ENCODE results near the gene EEF1E1. TPM values are rescaled to one million over a fixed set of nuclear protein-coding genes. Genes with fewer than 3 reads are reported as not detected.

Gene EEF1E1
- total RNA-seq, 1 donor from 2014 or later: 15.5 TPM

DNA sequence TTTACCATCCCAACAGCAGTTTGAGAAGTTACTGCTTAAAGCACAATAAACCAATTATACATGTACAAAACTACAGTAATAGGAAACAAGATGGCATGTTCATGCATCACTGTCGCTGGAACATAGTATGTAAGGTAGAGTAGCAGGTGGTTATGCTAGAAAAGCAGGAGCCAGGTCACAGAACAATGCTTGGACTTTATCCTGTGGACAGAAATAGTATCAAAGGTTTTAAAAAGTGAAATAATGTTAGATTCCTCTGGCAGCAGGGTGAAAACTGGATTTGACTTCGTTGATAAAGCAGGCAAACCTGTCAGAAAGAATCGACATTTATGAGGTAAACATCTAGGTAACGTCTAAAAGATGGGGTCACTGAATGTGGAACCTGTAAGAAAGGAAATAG lies 40.6 kb downstream of the EEF1E1 start:
- Histone ChIP-seq H3K4me1 (peaks cover 0 to 4% of the 10 kb centered on the region in 2 donors), H3K27me3 (no peaks in the 10 kb centered on the region), H3K9me3 (no peaks in the 10 kb centered on the region), H3K36me3 (peaks cover 5 to 6% of the 10 kb centered on the region in 2 donors), H3K27ac (no peak overlapping the region), H3K4me3 (no peak overlapping the region)
- TF ChIP-seq, protein P1, sequence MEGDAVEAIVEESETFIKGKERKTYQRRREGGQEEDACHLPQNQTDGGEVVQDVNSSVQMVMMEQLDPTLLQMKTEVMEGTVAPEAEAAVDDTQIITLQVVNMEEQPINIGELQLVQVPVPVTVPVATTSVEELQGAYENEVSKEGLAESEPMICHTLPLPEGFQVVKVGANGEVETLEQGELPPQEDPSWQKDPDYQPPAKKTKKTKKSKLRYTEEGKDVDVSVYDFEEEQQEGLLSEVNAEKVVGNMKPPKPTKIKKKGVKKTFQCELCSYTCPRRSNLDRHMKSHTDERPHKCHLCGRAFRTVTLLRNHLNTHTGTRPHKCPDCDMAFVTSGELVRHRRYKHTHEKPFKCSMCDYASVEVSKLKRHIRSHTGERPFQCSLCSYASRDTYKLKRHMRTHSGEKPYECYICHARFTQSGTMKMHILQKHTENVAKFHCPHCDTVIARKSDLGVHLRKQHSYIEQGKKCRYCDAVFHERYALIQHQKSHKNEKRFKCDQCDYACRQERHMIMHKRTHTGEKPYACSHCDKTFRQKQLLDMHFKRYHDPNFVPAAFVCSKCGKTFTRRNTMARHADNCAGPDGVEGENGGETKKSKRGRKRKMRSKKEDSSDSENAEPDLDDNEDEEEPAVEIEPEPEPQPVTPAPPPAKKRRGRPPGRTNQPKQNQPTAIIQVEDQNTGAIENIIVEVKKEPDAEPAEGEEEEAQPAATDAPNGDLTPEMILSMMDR (IDR thresholded peaks at IDR 0.05): no peak
- intact Hi-C loops (cut with DNase I): loop anchor here (5.0 to 10.0 kb wide), 4 partner anchors 149 to 797 kb away; partner anchors contain the start of genes BMP6, SSR1 and TXNDC5
- no peak for DNase-seq (ENCODE audit: low spot score in 2 of 2)

DNA sequence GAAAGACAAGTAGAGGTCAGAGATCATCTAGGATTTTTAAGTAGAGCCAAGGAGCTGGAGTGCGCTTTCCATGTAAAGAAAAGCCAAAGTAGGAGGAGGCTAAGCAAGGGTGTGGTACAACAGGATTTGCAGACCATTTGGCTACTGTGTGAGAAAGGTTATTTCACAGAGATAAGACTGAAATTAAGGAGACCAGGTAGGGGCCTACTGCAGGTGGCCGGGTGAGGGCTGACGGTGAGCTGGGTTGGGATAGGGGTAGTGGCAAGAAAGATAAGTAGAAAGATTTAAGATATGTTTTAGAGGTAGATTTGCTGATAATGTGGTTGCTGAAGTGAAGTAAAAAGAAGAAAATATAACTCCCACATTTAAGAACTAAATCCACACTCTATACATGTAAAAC lies 42.0 kb downstream of the EEF1E1 start:
- DNase-seq (ENCODE audit: low spot score in 2 of 2): no peak
- Histone ChIP-seq H3K27ac (no peak overlapping the region), H3K9me3 (no peaks in the 10 kb centered on the region), H3K36me3 (peaks cover 5 to 6% of the 10 kb centered on the region in 2 donors), H3K4me1 (peaks cover 0 to 4% of the 10 kb centered on the region in 2 donors), H3K27me3 (no peaks in the 10 kb centered on the region), H3K4me3 (no peak overlapping the region)
- TF ChIP-seq, protein P1 (IDR thresholded peaks at IDR 0.05): no peak
- intact Hi-C loops (cut with DNase I): loop anchor here (5.0 to 10.0 kb wide), 4 partner anchors 148 to 796 kb away; partner anchors contain the start of genes BMP6, SSR1 and TXNDC5

DNA sequence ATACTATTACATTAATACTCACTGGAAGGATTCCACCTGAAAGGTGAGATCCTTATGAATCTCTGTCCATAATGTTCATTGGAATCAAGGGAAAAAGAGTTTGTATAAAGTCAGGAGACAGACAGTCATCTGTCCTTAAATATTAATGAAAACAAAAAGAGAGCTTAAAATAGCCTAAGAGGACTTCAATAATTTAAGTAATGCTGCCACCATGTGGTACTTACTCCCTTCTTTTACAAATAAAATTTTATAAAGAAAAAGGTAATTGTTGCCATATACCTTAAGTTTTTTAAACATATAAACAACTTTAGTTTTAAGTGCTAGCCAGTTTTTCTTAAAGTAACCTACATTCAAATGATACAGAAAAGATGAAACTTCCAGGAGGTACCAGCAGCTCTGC lies 43.2 kb downstream of the EEF1E1 start:
- DNase-seq (ENCODE audit: low spot score in 2 of 2): no peak
- peaks cover 5 to 6% of the 10 kb centered on the region in 2 donors for H3K36me3 ChIP-seq
- H3K27ac ChIP-seq: no peak overlapping the region
- no peaks in the 10 kb centered on the region for H3K9me3 ChIP-seq
- no peaks in the 10 kb centered on the region for H3K27me3 ChIP-seq
- no peak overlapping the region for H3K4me3 ChIP-seq
- intact Hi-C loops (cut with DNase I): no loop called here
- H3K4me1 ChIP-seq: no peaks in the 10 kb centered on the region
- TF ChIP-seq, protein P1 (IDR thresholded peaks at IDR 0.05): peak in 2 of 3 experiments; percentile 17 to 36

DNA sequence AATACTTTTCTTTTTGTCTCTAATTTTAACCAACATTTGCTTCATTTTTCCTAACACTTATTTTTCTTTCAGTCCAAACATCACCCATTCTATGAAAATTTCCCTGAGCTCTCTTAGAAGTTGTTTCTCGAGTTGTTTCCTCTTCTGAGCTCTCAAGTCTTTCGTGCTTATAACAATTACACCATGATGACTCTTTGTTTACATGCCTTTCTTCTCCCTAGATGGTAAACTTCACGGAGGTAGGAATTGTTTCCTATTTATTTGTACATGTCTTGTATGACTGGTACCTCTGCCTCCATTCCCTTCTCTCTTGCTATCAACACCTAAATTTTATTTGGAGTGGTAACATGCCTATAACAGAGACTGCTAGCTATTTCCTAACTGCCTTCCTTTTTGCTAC lies 44.6 kb downstream of the EEF1E1 start:
- no peaks in the 10 kb centered on the region for H3K27me3 ChIP-seq
- peaks cover 5 to 6% of the 10 kb centered on the region in 2 donors for H3K36me3 ChIP-seq
- no peak overlapping the region for H3K4me3 ChIP-seq
- no peak overlapping the region for H3K27ac ChIP-seq
- no peak for DNase-seq (ENCODE audit: low spot score in 2 of 2)
- H3K4me1 ChIP-seq: no peaks in the 10 kb centered on the region
- no peaks in the 10 kb centered on the region for H3K9me3 ChIP-seq
- intact Hi-C loops (cut with DNase I): no loop called here
- TF ChIP-seq, protein P1 (IDR thresholded peaks at IDR 0.05): no peak

DNA sequence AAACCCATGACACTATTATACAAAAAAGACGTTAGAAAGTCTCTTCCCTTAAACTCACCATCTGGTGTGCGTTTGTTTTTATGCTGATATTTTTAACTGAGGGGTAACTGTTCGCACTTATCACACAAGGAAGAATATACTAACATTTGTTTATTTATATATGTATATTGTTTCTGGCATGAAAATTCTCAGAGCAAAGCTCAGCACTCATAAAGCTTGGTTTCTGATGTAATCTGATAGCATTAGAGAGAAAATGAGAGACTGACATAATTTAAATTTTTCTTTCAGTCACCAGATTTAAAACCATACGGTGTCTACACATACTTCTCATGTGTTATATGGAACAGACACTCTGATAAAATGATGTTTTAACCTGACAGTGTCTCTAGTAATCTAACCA lies 45.1 kb downstream of the EEF1E1 start:
- H3K36me3 ChIP-seq: peaks cover 5 to 6% of the 10 kb centered on the region in 2 donors
- intact Hi-C loops (cut with DNase I): no loop called here

More for the DNA sequence above, 45.1 kb downstream of the EEF1E1 start:
- Histone ChIP-seq H3K27ac (no peak overlapping the region), H3K27me3 (no peaks in the 10 kb centered on the region), H3K4me3 (no peak overlapping the region), H3K4me1 (no peaks in the 10 kb centered on the region), H3K9me3 (no peaks in the 10 kb centered on the region)
- DNase-seq (ENCODE audit: low spot score in 2 of 2): no peak
- TF ChIP-seq, protein P1 (IDR thresholded peaks at IDR 0.05): no peak

Data from ascending aorta (tissue), 2 donors.